Left ventricle myocardium superior (tissue), 1 donor: ENCODE measurements around the gene ZNF552. TPM values are rescaled to one million over a fixed set of nuclear protein-coding genes. Genes with fewer than 3 reads are reported as not detected.
A peak's percentile ranks its signal among the peaks of the same experiment; 100 is the strongest.

ENCODE experiments used
- ATAC-seq: fragments of 200-7000 bp; cut with Tn5 transposase; one replicate; pipeline ENCODE4 v1.9.1; 2020; ENCODE audit warnings: mild to moderate bottlenecking, moderate library complexity
- DNase-seq: peaks from one replicate; pipeline ENCODE4 v3.0.0-alpha.2; 2020
- intact Hi-C: fragments of 100-400 bp; cut with micrococcal nuclease; formaldehyde crosslinking; loops from one replicate; pipeline ENCODE4 v1.11.0; 2022
- total RNA-seq: library from RNA; stranded (reverse); fragmentation: NEBNext Ultra II Directional; extraction: Animal tissue kit (Norgen Biotek cat#: 25700); gene quantifications from one replicate; pipeline ENCODE4 v1.2.1, GENCODE V29; 2021
- donor health status: DM: no; HTN: yes; CAD: no; lungs with severe emphysema.

ZNF552 gene
- total RNA-seq, 1 donor from 2014 or later: 5.5 TPM

DNA sequence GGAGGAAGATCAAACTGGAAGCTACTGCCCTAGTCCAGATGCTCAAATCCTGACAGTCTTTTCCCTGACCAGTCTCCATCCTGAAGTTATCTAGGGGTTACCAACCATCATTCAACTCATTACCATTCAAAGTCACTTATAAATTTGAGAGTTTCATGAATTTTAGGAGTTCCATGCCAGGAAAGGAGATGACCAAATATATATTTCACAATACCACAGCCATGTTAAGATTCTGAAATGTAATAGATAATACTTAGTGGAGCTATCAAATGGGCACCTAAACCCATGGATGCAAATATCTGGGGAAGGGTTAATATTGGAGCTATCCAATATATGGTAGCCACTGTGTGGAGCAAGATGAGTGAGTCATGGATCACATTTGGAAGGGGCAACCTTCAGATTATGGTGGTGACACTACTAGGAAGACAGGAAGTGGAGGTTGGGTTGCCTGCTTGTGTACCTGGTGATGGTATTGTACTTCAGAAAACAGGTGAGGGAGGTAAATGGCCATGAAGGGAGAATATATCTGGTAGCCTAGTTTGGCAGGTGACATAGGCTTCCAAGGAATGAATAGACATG, 26.5 kb downstream of the ZNF552 start:
- no peak for ATAC-seq
- intact Hi-C loops: no loop called here
- no peak for DNase-seq

DNA sequence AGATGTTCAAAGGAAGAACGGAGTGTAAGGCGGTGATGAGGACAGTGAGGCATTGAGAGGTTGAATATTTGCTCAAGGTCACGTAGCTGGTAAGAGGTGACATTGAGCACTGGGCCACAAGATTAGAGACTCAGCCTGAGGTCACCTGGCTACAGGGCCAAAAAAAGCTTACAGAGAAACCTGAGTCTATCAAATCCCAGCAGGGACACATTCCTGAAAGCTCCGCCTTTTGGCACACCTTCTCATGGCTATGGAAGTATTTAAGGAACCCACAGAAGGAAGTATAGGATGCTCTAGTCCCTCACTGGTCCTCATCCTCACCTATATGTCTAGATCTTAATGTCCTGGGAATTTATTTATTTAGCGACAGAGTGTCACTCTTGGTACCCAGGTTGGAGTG, 27.8 kb downstream of the ZNF552 start:
- ATAC-seq: peak; percentile 31

DNA sequence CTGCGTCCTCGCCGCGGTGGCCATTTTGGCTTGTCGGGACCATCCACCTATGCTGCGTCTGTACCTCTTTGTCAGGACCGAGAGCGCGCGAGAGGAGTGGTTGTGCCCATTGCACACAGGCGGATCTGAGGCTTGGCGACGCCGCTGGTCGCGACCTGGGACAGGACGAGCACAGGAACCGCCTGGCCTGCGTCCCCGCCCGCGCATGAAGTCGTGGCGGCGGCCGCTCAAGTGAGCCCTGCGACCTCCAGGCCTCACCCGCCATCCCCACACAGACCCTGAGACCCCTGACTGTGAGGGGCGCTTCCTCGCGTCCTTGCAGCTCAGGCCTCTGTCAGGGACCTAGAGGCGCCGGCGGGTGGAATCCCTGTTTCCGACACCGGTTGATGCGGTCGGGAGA, 28.4 kb downstream of the ZNF552 start:
- intact Hi-C loops: no loop called here
- ATAC-seq (peak; percentile 31), DNase-seq (no peak)

More for the DNA sequence above, 27.8 kb downstream of the ZNF552 start:
- intact Hi-C loops: no loop called here
- DNase-seq: no peak

DNA sequence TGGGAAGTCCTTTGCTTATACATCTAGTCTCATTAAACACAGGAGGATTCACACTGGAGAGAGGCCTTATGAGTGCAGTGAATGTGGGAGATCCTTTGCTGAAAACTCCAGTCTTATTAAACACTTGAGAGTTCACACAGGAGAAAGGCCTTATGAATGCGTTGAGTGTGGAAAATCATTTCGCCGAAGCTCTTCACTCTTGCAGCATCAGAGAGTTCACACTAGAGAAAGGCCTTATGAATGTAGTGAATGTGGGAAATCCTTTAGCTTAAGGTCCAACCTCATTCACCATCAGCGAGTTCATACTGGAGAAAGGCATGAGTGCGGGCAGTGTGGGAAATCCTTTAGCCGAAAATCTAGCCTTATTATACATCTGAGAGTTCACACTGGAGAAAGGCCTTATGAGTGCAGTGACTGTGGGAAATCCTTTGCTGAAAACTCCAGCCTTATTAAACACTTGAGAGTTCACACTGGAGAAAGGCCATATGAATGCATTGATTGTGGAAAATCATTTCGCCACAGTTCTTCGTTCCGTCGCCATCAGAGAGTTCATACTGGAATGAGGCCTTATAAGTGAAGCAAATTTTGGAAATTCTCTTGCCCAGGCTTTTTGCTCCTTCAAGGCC, 35.4 kb downstream of the ZNF552 start:
- DNase-seq (no peak), ATAC-seq (no peak)
- intact Hi-C loops: no loop called here

DNA sequence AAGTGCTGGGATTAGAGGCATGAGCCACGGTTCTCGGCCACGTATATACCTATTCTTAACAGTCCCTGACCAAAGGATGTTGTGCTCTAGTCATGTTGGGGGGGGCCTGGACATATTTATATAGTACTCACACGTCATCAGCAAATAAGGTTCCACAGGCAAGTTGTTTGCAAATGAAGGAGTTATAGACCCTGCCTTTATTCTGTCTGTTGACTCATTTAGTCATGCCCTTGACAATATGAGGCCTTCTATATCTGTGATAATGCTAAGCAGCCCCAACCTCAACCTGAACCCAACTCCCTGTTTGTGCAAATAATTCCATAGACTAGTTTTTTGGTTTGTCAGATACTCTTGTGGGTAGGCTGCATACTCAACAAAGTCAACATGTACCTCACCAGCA, 36.4 kb downstream of the ZNF552 start:
- ATAC-seq (no peak), DNase-seq (no peak)
- intact Hi-C loops: no loop called here

DNA sequence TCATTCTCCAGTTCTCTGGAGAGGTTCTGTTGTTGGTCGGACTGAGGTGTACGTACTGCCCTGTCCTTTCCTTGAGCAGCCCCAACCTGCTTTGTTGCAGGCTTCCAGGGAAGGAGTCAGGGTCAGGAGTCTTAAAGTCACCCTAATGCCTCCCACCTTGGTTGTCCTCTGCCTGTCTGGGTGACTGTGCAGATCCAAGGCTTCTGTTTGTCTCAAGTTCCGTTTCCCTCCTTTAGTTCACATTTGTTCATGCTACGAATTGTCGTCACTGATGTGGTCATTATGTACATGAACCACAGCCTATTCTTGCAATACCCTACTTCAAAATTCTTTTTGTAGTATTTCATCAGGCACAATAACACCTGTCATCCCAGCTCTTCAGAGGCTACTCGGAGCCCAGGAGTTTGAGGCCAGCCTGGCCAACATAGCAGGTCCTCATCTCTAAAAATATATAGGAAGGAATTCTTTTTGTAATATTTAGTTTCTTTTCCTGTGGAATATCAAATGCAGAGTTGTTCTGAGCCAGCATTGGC, 37.9 kb downstream of the ZNF552 start:
- intact Hi-C loops: no loop called here
- ATAC-seq (peak; percentile 20), DNase-seq (no peak)

DNA sequence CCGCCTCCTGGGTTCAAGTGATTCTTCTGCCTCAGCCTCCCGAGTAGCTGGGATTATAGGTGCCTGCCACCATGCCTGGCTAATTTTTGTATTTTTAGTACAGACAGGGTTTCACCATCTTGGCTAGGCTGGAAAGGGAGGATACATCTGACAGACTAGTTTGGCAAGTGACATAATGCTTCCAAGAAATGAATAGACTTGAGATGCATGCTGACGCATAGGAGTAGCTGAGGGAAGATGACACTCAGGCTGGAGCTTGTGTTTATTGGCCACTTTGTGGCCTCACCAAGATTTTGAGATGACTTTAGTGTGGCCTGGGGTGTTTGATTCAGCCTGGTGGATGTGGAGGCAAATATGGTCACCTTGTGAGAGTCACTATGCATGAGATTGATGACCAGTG, 41.2 kb downstream of the ZNF552 start:
- ATAC-seq (no peak), DNase-seq (no peak)
- intact Hi-C loops: no loop called here

DNA sequence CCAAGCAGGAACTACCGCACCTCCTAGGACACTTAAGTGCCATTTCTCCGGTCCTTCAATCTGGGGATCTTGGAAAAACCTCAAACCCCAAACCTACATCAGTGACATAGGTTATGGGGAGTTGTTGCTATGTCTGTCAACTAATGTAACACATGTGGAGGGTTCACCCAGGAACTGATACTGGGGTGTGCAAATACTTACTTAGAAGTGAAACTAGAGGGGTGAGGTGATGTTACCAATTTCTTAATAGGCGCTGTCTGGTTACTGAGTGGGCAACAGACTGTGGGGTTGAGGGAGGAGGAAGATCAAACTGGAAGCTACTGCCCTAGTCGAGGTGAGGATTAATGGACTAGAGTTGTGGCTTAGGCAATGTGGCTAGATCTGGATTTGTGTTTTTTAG, 43.3 kb downstream of the ZNF552 start:
- intact Hi-C loops: no loop called here
- ATAC-seq (no peak), DNase-seq (no peak)

DNA sequence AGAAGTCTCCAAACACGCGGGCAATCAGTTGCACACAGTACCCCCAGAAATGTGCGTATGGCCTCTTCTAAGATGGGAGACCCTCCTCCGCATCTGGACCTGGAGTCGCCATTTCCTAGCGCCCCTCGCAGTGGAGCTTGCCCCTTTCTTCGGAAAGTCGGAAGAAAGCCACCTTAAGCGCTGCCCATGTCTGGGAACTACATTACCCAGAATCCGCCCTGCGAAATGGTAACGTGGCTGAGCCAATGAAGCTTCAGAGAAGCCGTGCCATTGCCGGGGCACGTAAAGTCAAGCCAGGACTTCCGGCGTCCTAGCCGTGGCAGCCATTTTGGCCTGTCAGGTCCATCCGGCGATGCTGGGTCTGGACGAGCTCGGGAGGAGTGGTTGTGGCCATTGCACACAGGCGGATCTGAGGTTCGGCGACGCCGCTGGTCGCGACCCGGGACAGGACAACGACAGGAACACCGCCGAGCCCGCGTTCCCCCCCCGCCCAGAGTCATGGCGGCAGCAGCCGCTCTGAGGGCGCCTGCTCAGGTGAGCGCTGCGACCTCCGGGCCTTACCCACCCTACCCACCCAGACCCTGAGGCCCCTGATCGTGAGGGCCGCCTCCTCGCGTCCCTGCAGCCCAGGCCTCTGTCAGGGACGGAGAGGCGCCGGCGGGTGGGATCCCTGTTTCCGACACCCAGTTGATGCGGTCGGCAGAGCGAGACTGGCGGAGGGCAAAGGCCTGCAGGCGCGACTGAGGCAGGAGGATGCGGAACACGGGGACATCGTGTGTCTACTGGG, 45.2 kb downstream of the ZNF552 start, which contains the start of gene ZNF586:
Gene ZNF586, plus strand, starts transcription at position 332 of the 787 bp plus-strand sequence. Its CDS starts 167 bp downstream, at position 499.
- DNase-seq (peak; percentile 93), ATAC-seq (peak; percentile 98)
- intact Hi-C loops: no loop called here

DNA sequence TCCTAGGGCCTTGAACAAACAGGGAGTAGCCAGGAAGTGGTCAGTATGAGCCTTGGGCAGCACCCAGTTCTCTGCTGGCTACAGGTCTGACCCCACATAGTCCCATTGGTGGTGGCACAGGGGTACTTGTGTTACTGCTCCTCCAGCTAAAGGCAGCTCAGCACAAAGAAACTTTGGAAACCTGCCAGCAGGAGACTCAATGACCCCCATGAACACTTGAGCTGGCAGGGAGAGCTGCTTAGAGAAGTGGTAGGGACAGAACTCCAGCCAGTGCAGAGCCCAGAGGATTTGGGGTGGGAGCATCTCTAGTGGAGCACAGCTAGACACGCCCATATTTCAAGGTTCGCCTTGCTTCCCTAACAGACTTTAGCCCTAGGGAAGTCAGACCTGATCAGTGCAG, 55.6 kb downstream of the ZNF552 start:
- intact Hi-C loops: no loop called here
- ATAC-seq: no peak
- DNase-seq: no peak

DNA sequence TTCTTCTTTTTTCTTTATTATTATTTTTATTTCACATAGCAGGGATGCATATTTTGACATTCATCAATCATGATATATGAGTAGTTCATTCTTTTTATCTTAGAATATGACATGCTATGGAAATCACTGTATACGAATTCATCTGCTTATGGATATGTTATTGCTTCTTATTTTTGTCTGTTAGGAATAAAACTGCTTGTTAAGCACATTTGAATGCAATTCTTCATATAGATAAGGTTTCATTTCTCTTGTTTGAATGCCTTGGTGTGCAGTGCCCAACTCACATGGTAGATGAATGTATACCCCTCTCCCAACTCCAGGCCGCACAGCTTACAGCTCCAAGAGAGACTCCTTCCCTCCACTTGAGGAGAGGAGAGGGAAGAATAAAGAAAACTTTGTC, 56.8 kb downstream of the ZNF552 start:
- intact Hi-C loops: no loop called here
- DNase-seq (no peak), ATAC-seq (no peak)

Other genes starting within 250 kb of the ZNF552 start
- 4.8 TPM for gene ZNF416, start 236.0 kb downstream of the ZNF552 start, total RNA-seq
- 4.1 TPM for gene ZIK1, start 230.8 kb downstream of the ZNF552 start, total RNA-seq
- gene ZNF530, start 215.0 kb downstream of the ZNF552 start, total RNA-seq: 3.9 TPM
- 12.9 TPM for gene ZNF134, start 200.7 kb downstream of the ZNF552 start, total RNA-seq
- gene ZNF211, start 181.7 kb downstream of the ZNF552 start, total RNA-seq: 11.1 TPM
- gene ZSCAN4, start 146.0 kb downstream of the ZNF552 start, total RNA-seq: not detected
- gene ZNF551, start 132.9 kb downstream of the ZNF552 start, total RNA-seq: 3.1 TPM
- 3.5 TPM for gene ZNF154, start 105.7 kb downstream of the ZNF552 start, total RNA-seq
- gene ZNF671, start 87.3 kb downstream of the ZNF552 start, total RNA-seq: 6.7 TPM
- 15.9 TPM for gene ZNF776, start 68.1 kb downstream of the ZNF552 start, total RNA-seq
- gene ZNF586, start 45.2 kb downstream of the ZNF552 start, total RNA-seq: 8.9 TPM
- gene ZNF587B, start 15.4 kb upstream of the ZNF552 start, total RNA-seq: 5.6 TPM
- 17.7 TPM for gene ZNF587, start 34.9 kb upstream of the ZNF552 start, total RNA-seq
- gene ZNF814, start 74.1 kb upstream of the ZNF552 start, total RNA-seq: 14.1 TPM
- gene ZNF417, start 101.7 kb upstream of the ZNF552 start, total RNA-seq: 12.0 TPM
- 12.0 TPM for gene ZNF418, start 120.5 kb upstream of the ZNF552 start, total RNA-seq
- 11.0 TPM for gene ZNF256, start 132.8 kb upstream of the ZNF552 start, total RNA-seq
- gene C19orf18, start 159.6 kb upstream of the ZNF552 start, total RNA-seq: 2.0 TPM
- 14.1 TPM for gene ZNF606, start 187.9 kb upstream of the ZNF552 start, total RNA-seq
- gene ZSCAN1, start 219.1 kb upstream of the ZNF552 start, total RNA-seq: not detected
- 4.1 TPM for gene ZNF135, start 244.4 kb upstream of the ZNF552 start, total RNA-seq